ENCODE measurements around the gene CEACAM20.

Gene CEACAM20

DNA sequence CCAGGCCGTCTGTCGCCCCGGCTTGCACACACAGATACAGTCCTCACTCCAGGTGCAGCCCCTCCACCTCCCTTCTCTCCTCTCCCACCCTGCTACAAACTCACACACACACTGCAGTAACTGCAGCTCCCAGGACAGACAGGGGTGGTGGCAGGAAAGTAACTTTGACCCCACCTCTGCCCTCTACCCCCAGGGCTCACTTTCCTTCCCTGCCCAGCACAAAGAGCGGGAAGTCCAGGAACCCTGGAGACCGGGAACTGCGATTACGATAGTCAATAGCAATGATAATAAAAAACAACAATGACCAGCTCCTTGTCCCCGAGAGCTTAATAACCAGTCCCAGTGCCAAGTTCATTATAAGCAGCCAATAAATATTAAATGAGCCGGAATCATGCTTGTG, at the start of gene CEACAM20:
TSS of gene CEACAM20 (minus strand) at position 140 of the 400 bp plus-strand sequence. CDS start 166 bp downstream, outside the sequence.
- Histone ChIP-seq H3K27me3 (ENCODE audit: control insufficient read depth in 2 of 2, insufficient read depth in 2 of 2, low read length in 2 of 2) (no peaks in the 10 kb centered on the region), H3K27ac (ENCODE audit: low read depth in 2 of 2, low read length in 2 of 2) (no peak within 1 kb of the TSS), H3K9ac (ENCODE audit: low read depth in 1 of 2, low read length in 2 of 2) (no peak within 1 kb of the TSS), H3K9me3 (ENCODE audit: control insufficient read depth in 2 of 2, low read length in 2 of 2) (no peaks in the 10 kb centered on the region), H3K4me1 (ENCODE audit: control insufficient read depth in 2 of 2, insufficient read depth in 2 of 2, low read length in 2 of 2) (no peaks in the 10 kb centered on the region), H3K4me3 (ENCODE audit: low read length in 2 of 2) (no peak within 1 kb of the TSS), H3K36me3 (ENCODE audit: control insufficient read depth in 2 of 2, insufficient read depth in 2 of 2, low read length in 2 of 2) (no peaks in the 10 kb centered on the region)

DNA sequence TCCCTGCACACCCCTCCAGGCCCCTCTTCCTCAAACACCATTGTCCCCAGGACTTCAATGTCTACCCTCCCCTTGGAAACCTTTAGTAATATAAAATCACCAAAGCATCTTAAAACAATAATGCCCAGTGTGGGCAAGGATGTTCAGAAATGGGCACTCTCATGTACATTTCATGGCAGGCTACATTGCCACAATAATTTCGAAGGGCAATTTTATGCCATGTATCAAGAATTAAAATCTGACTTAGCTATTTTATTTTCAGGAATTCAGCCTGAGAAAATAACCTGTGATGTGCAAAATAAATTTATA, 48.0 kb upstream of the CEACAM20 start:
- Histone ChIP-seq H3K27ac (ENCODE audit: low read depth in 2 of 2, low read length in 2 of 2) (no peak overlapping the region), H3K9me3 (ENCODE audit: control insufficient read depth in 2 of 2, low read length in 2 of 2) (no peaks in the 10 kb centered on the region), H3K36me3 (ENCODE audit: control insufficient read depth in 2 of 2, insufficient read depth in 2 of 2, low read length in 2 of 2) (no peaks in the 10 kb centered on the region), H3K27me3 (ENCODE audit: control insufficient read depth in 2 of 2, insufficient read depth in 2 of 2, low read length in 2 of 2) (no peaks in the 10 kb centered on the region), H3K4me3 (ENCODE audit: low read length in 2 of 2) (no peak overlapping the region), H3K4me1 (ENCODE audit: control insufficient read depth in 2 of 2, insufficient read depth in 2 of 2, low read length in 2 of 2) (peaks cover 2 to 15% of the 10 kb centered on the region in 2 donors), H3K9ac (ENCODE audit: low read depth in 1 of 2, low read length in 2 of 2) (no peak overlapping the region)

DNA sequence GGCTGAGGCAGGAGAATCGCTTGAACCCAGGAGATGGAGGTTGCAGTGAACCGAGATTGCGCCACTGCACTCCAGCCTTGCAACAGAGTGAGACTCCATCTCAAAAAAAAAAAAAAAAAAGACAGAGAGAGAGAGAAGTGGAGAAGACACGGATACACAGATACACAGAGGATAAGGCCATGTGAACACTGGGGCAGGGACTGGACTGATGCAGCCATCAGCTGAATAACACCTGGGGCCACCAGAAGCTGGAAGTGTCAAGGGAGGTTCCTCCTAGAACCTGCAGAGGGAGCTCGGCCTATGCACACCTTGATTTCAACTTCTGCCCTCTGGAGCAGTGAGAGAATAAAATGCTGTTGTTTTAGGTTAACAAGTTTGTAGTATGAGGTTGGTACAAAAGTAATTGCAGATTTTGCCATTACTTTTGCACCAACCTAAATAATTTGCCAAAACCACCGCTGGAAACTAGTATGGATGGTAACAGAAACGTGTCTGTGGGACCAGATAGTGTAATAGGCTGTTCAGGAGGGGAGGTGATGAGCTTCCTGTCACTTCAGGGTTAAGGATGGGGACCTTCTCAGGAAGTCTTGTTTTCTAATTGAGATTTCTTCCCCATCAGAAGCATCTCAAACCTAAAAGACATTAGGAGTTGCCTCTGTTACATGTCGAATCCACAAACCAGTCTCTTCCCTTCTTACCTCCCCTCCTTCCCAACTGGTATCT, 47.5 kb upstream of the CEACAM20 start:
- no peak overlapping the region for H3K4me3 ChIP-seq (ENCODE audit: low read length in 2 of 2)
- no peaks in the 10 kb centered on the region for H3K9me3 ChIP-seq (ENCODE audit: control insufficient read depth in 2 of 2, low read length in 2 of 2)
- peaks cover 2 to 15% of the 10 kb centered on the region in 2 donors for H3K4me1 ChIP-seq (ENCODE audit: control insufficient read depth in 2 of 2, insufficient read depth in 2 of 2, low read length in 2 of 2)
- H3K27me3 ChIP-seq (ENCODE audit: control insufficient read depth in 2 of 2, insufficient read depth in 2 of 2, low read length in 2 of 2), result no peaks in the 10 kb centered on the region
- no peak overlapping the region for H3K9ac ChIP-seq (ENCODE audit: low read depth in 1 of 2, low read length in 2 of 2)
- H3K27ac ChIP-seq (ENCODE audit: low read depth in 2 of 2, low read length in 2 of 2), result no peak overlapping the region
- H3K36me3 ChIP-seq (ENCODE audit: control insufficient read depth in 2 of 2, insufficient read depth in 2 of 2, low read length in 2 of 2), result no peaks in the 10 kb centered on the region

DNA sequence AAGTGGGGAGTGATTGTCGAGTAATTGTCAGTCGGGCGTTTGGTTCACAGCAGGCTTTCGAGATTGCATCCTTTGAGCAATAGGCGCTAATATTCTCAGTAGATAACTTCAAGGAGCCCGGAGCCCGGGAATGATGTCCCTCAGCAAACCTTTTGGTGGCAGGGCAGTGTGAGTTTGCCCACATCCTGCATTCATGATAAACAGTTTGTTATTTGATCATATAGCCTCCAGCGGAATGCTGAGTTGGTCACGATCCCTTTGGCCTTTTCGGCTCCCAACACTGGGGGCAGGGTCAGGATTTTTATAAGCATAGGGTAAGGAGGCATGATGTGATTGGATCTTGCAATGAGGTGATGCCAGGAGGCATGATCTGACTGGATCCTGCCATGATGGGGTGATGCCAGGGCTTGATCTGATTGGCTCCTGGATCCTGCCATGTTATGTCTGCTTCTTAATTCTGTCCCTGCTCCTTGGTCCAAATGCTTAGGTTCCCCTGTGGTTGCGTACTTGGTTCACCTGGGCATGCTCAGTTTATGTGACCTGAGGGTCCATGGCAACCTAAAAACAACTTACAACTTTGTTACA, 45.7 kb upstream of the CEACAM20 start:
- Histone ChIP-seq H3K36me3 (ENCODE audit: control insufficient read depth in 2 of 2, insufficient read depth in 2 of 2, low read length in 2 of 2) (no peaks in the 10 kb centered on the region), H3K4me3 (ENCODE audit: low read length in 2 of 2) (no peak overlapping the region), H3K9me3 (ENCODE audit: control insufficient read depth in 2 of 2, low read length in 2 of 2) (no peaks in the 10 kb centered on the region), H3K4me1 (ENCODE audit: control insufficient read depth in 2 of 2, insufficient read depth in 2 of 2, low read length in 2 of 2) (peaks cover 0 to 5% of the 10 kb centered on the region in 2 donors), H3K27ac (ENCODE audit: low read depth in 2 of 2, low read length in 2 of 2) (no peak overlapping the region), H3K9ac (ENCODE audit: low read depth in 1 of 2, low read length in 2 of 2) (no peak overlapping the region), H3K27me3 (ENCODE audit: control insufficient read depth in 2 of 2, insufficient read depth in 2 of 2, low read length in 2 of 2) (no peaks in the 10 kb centered on the region)

DNA sequence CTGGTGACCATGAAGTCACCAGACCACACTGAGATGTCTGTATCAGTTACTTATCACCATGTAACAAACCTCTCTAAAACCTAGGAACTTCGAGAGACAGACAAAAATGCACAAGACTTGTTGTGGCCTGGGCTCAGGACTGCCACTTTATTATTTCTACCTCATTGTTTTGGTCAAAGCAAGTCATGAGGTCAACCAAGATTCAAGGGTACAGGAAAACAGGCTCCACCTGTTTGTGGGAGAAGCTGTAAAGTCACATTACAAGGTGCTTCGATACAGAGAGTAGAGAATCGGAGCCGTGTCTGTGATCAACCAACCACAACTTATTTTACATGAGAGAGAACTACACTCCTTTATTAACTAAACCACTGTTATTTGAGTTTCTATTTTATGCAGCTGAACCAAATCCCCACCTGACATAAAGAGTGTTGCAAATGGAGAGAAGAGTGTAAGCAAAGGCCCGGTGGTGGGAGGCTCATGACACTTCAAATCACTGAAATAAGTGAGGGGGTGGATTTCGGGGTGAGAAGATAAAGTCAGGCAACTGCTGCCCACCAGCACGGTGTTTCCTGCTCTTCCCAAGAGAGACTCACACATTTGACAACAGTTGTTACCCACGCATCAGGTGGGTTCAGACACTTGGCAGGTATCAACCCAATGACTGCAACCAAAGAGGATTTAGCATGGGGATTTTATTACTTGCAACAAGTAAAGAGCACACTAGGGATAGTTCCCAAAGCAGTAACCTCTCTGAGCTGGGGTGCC, 44.9 kb upstream of the CEACAM20 start:
- no peaks in the 10 kb centered on the region for H3K9me3 ChIP-seq (ENCODE audit: control insufficient read depth in 2 of 2, low read length in 2 of 2)
- no peak overlapping the region for H3K9ac ChIP-seq (ENCODE audit: low read depth in 1 of 2, low read length in 2 of 2)
- no peak overlapping the region for H3K27ac ChIP-seq (ENCODE audit: low read depth in 2 of 2, low read length in 2 of 2)
- H3K36me3 ChIP-seq (ENCODE audit: control insufficient read depth in 2 of 2, insufficient read depth in 2 of 2, low read length in 2 of 2), result no peaks in the 10 kb centered on the region
- no peaks in the 10 kb centered on the region for H3K4me1 ChIP-seq (ENCODE audit: control insufficient read depth in 2 of 2, insufficient read depth in 2 of 2, low read length in 2 of 2)
- H3K27me3 ChIP-seq (ENCODE audit: control insufficient read depth in 2 of 2, insufficient read depth in 2 of 2, low read length in 2 of 2), result no peaks in the 10 kb centered on the region
- H3K4me3 ChIP-seq (ENCODE audit: low read length in 2 of 2), result no peak overlapping the region

DNA sequence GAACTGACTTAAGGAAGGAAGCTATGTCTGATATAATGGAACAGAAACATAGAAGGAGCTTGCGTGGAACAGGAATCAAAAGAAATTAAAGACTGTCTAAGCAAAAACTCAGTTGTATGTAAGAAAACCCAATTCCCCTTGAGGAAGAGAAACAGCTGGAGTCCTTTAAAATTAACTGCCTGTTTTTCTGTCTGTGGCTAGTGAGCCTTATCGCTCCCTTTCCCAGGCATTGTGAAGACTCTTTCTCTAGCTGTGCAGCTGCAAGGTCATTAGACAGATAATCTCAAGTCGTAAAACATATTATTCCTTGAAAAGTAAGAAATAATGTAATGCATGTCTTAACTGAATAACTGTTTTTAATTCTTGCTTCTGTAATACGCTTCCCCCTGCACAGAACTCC, 44.2 kb upstream of the CEACAM20 start:
- Histone ChIP-seq H3K27me3 (ENCODE audit: control insufficient read depth in 2 of 2, insufficient read depth in 2 of 2, low read length in 2 of 2) (no peaks in the 10 kb centered on the region), H3K9me3 (ENCODE audit: control insufficient read depth in 2 of 2, low read length in 2 of 2) (no peaks in the 10 kb centered on the region), H3K36me3 (ENCODE audit: control insufficient read depth in 2 of 2, insufficient read depth in 2 of 2, low read length in 2 of 2) (no peaks in the 10 kb centered on the region), H3K9ac (ENCODE audit: low read depth in 1 of 2, low read length in 2 of 2) (no peak overlapping the region), H3K27ac (ENCODE audit: low read depth in 2 of 2, low read length in 2 of 2) (no peak overlapping the region), H3K4me1 (ENCODE audit: control insufficient read depth in 2 of 2, insufficient read depth in 2 of 2, low read length in 2 of 2) (no peaks in the 10 kb centered on the region), H3K4me3 (ENCODE audit: low read length in 2 of 2) (no peak overlapping the region)

DNA sequence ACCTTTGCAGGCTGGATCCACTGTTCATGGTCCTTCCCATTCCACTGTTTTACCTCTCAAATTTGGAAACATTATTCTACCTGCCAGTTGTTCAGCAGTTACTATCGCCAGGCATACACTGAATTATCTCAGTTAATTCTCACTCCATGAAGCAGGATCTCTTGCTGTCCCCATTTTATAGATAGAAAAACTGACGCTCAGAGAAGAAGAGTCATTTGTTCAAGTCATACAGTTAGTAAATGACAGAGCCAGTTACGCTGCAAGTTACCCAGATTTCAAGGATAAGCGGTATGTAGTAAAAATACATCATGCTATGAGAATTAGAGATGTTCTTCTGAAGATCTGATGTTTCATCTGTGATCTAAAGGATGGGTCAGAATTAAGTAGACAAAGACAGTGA, 43.7 kb upstream of the CEACAM20 start:
- H3K36me3 ChIP-seq (ENCODE audit: control insufficient read depth in 2 of 2, insufficient read depth in 2 of 2, low read length in 2 of 2), result no peaks in the 10 kb centered on the region
- no peaks in the 10 kb centered on the region for H3K9me3 ChIP-seq (ENCODE audit: control insufficient read depth in 2 of 2, low read length in 2 of 2)
- H3K27ac ChIP-seq (ENCODE audit: low read depth in 2 of 2, low read length in 2 of 2), result no peak overlapping the region
- H3K4me1 ChIP-seq (ENCODE audit: control insufficient read depth in 2 of 2, insufficient read depth in 2 of 2, low read length in 2 of 2), result no peaks in the 10 kb centered on the region
- H3K4me3 ChIP-seq (ENCODE audit: low read length in 2 of 2), result no peak overlapping the region
- no peaks in the 10 kb centered on the region for H3K27me3 ChIP-seq (ENCODE audit: control insufficient read depth in 2 of 2, insufficient read depth in 2 of 2, low read length in 2 of 2)
- H3K9ac ChIP-seq (ENCODE audit: low read depth in 1 of 2, low read length in 2 of 2), result no peak overlapping the region

DNA sequence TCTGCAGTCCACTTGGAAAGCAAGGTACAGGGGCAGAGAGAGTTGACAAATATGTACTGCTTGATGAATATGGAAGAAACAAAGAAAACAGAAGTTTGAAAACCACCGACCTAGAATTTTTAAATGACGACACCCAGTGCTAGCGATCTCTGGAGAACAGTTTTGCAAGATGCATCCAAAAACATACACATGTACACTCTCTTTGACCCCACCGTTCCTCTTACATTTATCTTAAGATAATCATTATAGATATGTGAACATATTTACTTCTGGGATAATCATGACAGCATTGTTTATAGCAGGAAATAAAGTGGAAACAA, 43.1 kb upstream of the CEACAM20 start:
- Histone ChIP-seq H3K4me3 (ENCODE audit: low read length in 2 of 2) (no peak overlapping the region), H3K9ac (ENCODE audit: low read depth in 1 of 2, low read length in 2 of 2) (no peak overlapping the region), H3K27me3 (ENCODE audit: control insufficient read depth in 2 of 2, insufficient read depth in 2 of 2, low read length in 2 of 2) (peaks cover 0 to 3% of the 10 kb centered on the region in 2 donors), H3K4me1 (ENCODE audit: control insufficient read depth in 2 of 2, insufficient read depth in 2 of 2, low read length in 2 of 2) (no peaks in the 10 kb centered on the region), H3K9me3 (ENCODE audit: control insufficient read depth in 2 of 2, low read length in 2 of 2) (no peaks in the 10 kb centered on the region), H3K27ac (ENCODE audit: low read depth in 2 of 2, low read length in 2 of 2) (no peak overlapping the region), H3K36me3 (ENCODE audit: control insufficient read depth in 2 of 2, insufficient read depth in 2 of 2, low read length in 2 of 2) (no peaks in the 10 kb centered on the region)

DNA sequence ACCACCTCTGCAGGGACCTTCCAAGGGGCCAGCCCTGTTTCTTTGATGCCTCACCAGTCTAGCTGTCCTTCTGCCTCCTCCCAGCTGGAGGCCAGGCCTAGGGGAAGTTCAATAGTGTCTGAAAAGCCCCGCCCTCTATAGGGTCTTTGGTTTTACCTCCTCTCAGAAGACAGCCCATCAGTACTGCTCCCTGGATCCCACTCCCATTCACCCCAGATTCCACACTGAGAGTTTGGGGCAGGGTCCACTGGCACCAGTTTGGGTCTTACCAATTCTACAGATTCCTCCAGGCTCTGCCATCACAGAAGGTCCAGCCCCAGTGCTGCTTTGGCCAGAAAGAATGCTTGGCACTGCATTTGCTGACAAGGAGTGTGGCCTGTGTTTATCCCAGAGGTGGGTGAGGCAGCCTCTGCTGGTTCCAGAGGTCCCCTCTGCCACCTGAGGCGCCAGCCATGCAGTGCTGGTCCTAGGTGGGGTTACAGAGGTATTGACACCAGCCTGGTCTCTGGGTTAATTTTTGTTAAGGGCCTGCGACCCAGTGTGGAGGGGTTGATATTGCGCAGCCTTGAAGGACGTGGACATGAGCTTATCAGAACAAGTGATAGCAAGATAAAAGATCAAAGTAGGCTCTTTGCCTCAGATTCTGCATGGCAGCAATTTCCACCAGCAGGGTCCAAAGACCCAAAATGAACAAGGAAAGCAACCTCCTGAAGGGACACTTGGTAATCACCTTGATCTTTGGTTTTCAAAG, 42.5 kb upstream of the CEACAM20 start:
- H3K9me3 ChIP-seq (ENCODE audit: control insufficient read depth in 2 of 2, low read length in 2 of 2), result no peaks in the 10 kb centered on the region
- no peaks in the 10 kb centered on the region for H3K4me1 ChIP-seq (ENCODE audit: control insufficient read depth in 2 of 2, insufficient read depth in 2 of 2, low read length in 2 of 2)
- H3K36me3 ChIP-seq (ENCODE audit: control insufficient read depth in 2 of 2, insufficient read depth in 2 of 2, low read length in 2 of 2), result no peaks in the 10 kb centered on the region
- H3K27me3 ChIP-seq (ENCODE audit: control insufficient read depth in 2 of 2, insufficient read depth in 2 of 2, low read length in 2 of 2), result peaks cover 0 to 4% of the 10 kb centered on the region in 2 donors
- no peak overlapping the region for H3K27ac ChIP-seq (ENCODE audit: low read depth in 2 of 2, low read length in 2 of 2)
- no peak overlapping the region for H3K4me3 ChIP-seq (ENCODE audit: low read length in 2 of 2)
- H3K9ac ChIP-seq (ENCODE audit: low read depth in 1 of 2, low read length in 2 of 2), result no peak overlapping the region

All from mucosa of rectum (tissue), 2 donors.